GM12878 (cell line): ENCODE measurements around the gene RCOR2. TPM values are rescaled to one million over a fixed set of nuclear protein-coding genes. Genes with fewer than 3 reads are reported as not detected.

Experiments
- CEBPB ChIP-seq, 2 experiments: fragments of 150-350 bp in 1 of 2; IDR thresholded peaks; 2 replicates each; pipeline ENCODE4 v1.6.1; 2012 to 2014; ENCODE audit warnings: low read depth in 2 of 2, low read length in 2 of 2, borderline replicate concordance in 1 of 2, inconsistent platforms in 1 of 2
- E2F8 ChIP-seq: fragments of 450-650 bp; IDR thresholded peaks from 2 replicates; pipeline ENCODE4 v1.6.1; 2018; ENCODE audit warnings: mild to moderate bottlenecking, low read depth, moderate library complexity; ENCODE audit not compliant: partially characterized antibody
- HDAC2 ChIP-seq: fragments of 200-600 bp; sonication (generic); IDR thresholded peaks from 2 replicates; pipeline ENCODE4 v1.6.1; 2017
- JUNB ChIP-seq: IDR thresholded peaks from 2 replicates; pipeline ENCODE4 v1.6.1; 2016; ENCODE audit warnings: antibody characterized with exemption, mild to moderate bottlenecking
- KDM1A ChIP-seq: fragments of 200-600 bp; sonication (generic); IDR thresholded peaks from 2 replicates; pipeline ENCODE4 v1.6.1; 2016; ENCODE audit warnings: borderline replicate concordance
- MTA3 ChIP-seq: IDR thresholded peaks from 2 replicates; pipeline ENCODE4 v1.6.1; 2012; ENCODE audit warnings: low read length, inconsistent platforms, borderline replicate concordance
- NBN ChIP-seq: fragments of 450-650 bp; IDR thresholded peaks from 2 replicates; pipeline ENCODE4 v1.6.1; 2016
- NFXL1 ChIP-seq: fragments of 450-650 bp; IDR thresholded peaks from 2 replicates; pipeline ENCODE4 v1.6.1; 2017; ENCODE audit warnings: antibody characterized with exemption, mild to moderate bottlenecking, borderline replicate concordance
- NR2C1 ChIP-seq: fragments of 450-650 bp; IDR thresholded peaks from 2 replicates; pipeline ENCODE4 v1.6.1; 2017; ENCODE audit warnings: antibody characterized with exemption, mild to moderate bottlenecking, moderate library complexity
- POLR2A ChIP-seq: IDR thresholded peaks from 2 replicates; pipeline ENCODE4 v1.6.1; 2011; ENCODE audit warnings: low read depth, mild to moderate bottlenecking, low read length
- RAD21 ChIP-seq: IDR thresholded peaks from 2 replicates; pipeline ENCODE4 v1.6.1; 2011; ENCODE audit warnings: mild to moderate bottlenecking, low read depth, low read length, moderate library complexity; ENCODE audit not compliant: insufficient read depth
- RAD51 ChIP-seq: fragments of 450-650 bp; IDR thresholded peaks from 2 replicates; pipeline ENCODE4 v1.6.1; 2016; ENCODE audit warnings: moderate library complexity, mild to moderate bottlenecking, inconsistent platforms
- RB1 ChIP-seq: fragments of 450-650 bp; formaldehyde crosslinking; IDR thresholded peaks from 2 replicates; pipeline ENCODE4 v1.6.1; 2017; ENCODE audit warnings: mild to moderate bottlenecking, borderline replicate concordance
- RELB ChIP-seq: fragments of 450-650 bp; IDR thresholded peaks from 2 replicates; pipeline ENCODE4 v1.6.1; 2017; ENCODE audit warnings: low read depth, mild to moderate bottlenecking, moderate library complexity
- SKIL ChIP-seq: fragments of 450-650 bp; IDR thresholded peaks from 2 replicates; pipeline ENCODE4 v1.6.1; 2017; ENCODE audit warnings: mild to moderate bottlenecking, low read depth, inconsistent platforms; ENCODE audit not compliant: poor library complexity, severe bottlenecking
- SMC3 ChIP-seq: IDR thresholded peaks from 2 replicates; pipeline ENCODE4 v1.6.1; 2011; ENCODE audit warnings: low read length, improper control_type of control experiment, borderline replicate concordance
- SREBF1 ChIP-seq: IDR thresholded peaks from 2 replicates; pipeline ENCODE4 v1.6.1; 2012; ENCODE audit warnings: mild to moderate bottlenecking, low read length
- SRF ChIP-seq, 2 experiments: IDR thresholded peaks; 2 replicates each; pipeline ENCODE4 v1.6.1; 2011; ENCODE audit warnings: low read depth in 2 of 2, low read length in 2 of 2, mild to moderate bottlenecking in 1 of 2, moderate library complexity in 1 of 2
- TCF7 ChIP-seq: IDR thresholded peaks from 2 replicates; pipeline ENCODE4 v1.6.1; 2014; ENCODE audit warnings: antibody characterized with exemption, borderline replicate concordance
- USF1 ChIP-seq: IDR thresholded peaks from 2 replicates; pipeline ENCODE4 v1.6.1; 2011; ENCODE audit warnings: borderline replicate concordance, low read depth, mild to moderate bottlenecking, moderate library complexity, mixed read lengths, low read length; ENCODE audit not compliant: insufficient read depth; ENCODE audit errors: extremely low read length
- WRNIP1 ChIP-seq: IDR thresholded peaks from 2 replicates; pipeline ENCODE4 v1.6.1; 2011; ENCODE audit warnings: low read depth, low read length, improper control_type of control experiment, borderline replicate concordance
- YY1 ChIP-seq: IDR thresholded peaks from 2 replicates; pipeline ENCODE4 v1.6.1; 2011; ENCODE audit warnings: low read depth, mild to moderate bottlenecking, low read length
- ZNF217 ChIP-seq: fragments of 450-650 bp; IDR thresholded peaks from 2 replicates; pipeline ENCODE4 v1.6.1; 2017; ENCODE audit warnings: antibody characterized with exemption, mild to moderate bottlenecking
- ZSCAN29 ChIP-seq: fragments of 450-650 bp; IDR thresholded peaks from 2 replicates; pipeline ENCODE4 v1.6.1; 2017; ENCODE audit warnings: mild to moderate bottlenecking, moderate library complexity
- polyA plus RNA-seq, 11 experiments: library from polyadenylated mRNA; depleted of rRNA in 4 of 11; unstranded in 6 of 11; stranded (reverse) in 5 of 11; fragments of >200 nt; fragmentation: Nextera tagmentation in 4 of 11; fragmentation: Illumina TruSeq in 1 of 11; extraction: Ambion mirVana in 4 of 11; extraction: Trizol in 1 of 11; gene quantifications; 1 replicate in 1 of 11; 2 replicates in 10 of 11; pipeline versions ENCODE4 v1.2.1 to v1.2.3, GENCODE V29; 2011 to 2016; ENCODE audit warnings: inconsistent platforms in 2 of 11, missing spikeins in 2 of 11, low read depth in 1 of 11
- total RNA-seq, 4 experiments: library from RNA; depleted of rRNA in 3 of 4; stranded (reverse); fragments of >200 nt in 3 of 4; fragmentation: Illumina TruSeq in 1 of 4; extraction: Trizol in 1 of 4; gene quantifications; 2 replicates each; pipeline versions ENCODE4 v1.2.1 to v1.2.3, GENCODE V29; 2013 to 2021

RCOR2 gene
- total and polyA plus RNA-seq, 10 of the 15 experiments (the other 5 are each of a cell fraction or from before 2014, with no cell fraction given), result 0.06 to 0.32 (median 0.17) TPM; not detected in 5

- TF ChIP-seq CEBPB (IDR thresholded peaks at IDR 0.05; ENCODE audit: borderline replicate concordance in 1 of 2, low read depth in 2 of 2, low read length in 2 of 2) (peak in 1 of 2 experiments; percentile 95; a peak in 2 of 4 replicates), YY1 (peak; percentile 82), TCF7 (no peak), ZSCAN29 (no peak), MTA3 (no peak), KDM1A (no peak), POLR2A (no peak), SKIL (peak; percentile 55), USF1 (no peak), RB1 (no peak), SMC3 (peak; percentile 73), SREBF1 (no peak), RELB (peak; percentile 58; the same call in 1 of the 2 replicates), WRNIP1 (peak; percentile 95), JUNB (no peak), NFXL1 (no peak), HDAC2 (no peak), NBN (peak; percentile 75; the same call in 1 of the 2 replicates), E2F8 (no peak), SRF (IDR thresholded peaks at IDR 0.05; ENCODE audit: low read depth in 2 of 2, low read length in 2 of 2) (no peak), NR2C1 (no peak), ZNF217 (no peak), RAD21 (peak; percentile 73), RAD51 (no peak)
Observed at GRCh38 chr11:63871962-63872799, 44.8 kb downstream of the RCOR2 start (continued).
